DND-41 (cell line): Measurements from ENCODE around the gene TRAP1.

Source experiments
- ATAC-seq: fragments of 200-7000 bp; cut with Tn5 transposase; 3 replicates; pipeline ENCODE4 v1.9.1; 2021; ENCODE audit warnings: low read depth; ENCODE audit not compliant: insufficient read depth
- DNase-seq: peaks from one replicate; pipeline ENCODE4 v3.0.0-alpha.2; 2020
- H2AFZ ChIP-seq: 2 replicates; pipeline ENCODE4 v1.6.0; 2012; ENCODE audit warnings: low read depth, low read length
- H3K27ac ChIP-seq: 2 replicates; pipeline ENCODE4 v1.5.1; 2012; ENCODE audit warnings: low read length, inconsistent platforms
- H3K27me3 ChIP-seq: fragments of 200-600 bp; sonication (generic); 2 replicates; pipeline ENCODE4 v1.6.0; 2012; ENCODE audit warnings: low read length, mild to moderate bottlenecking, inconsistent platforms; ENCODE audit not compliant: insufficient read depth, poor library complexity
- H3K36me3 ChIP-seq: 2 replicates; pipeline ENCODE4 v1.5.1; 2012; ENCODE audit warnings: low read length, inconsistent platforms; ENCODE audit not compliant: insufficient read depth
- H3K4me1 ChIP-seq: 2 replicates; pipeline ENCODE4 v1.5.1; 2012; ENCODE audit warnings: mild to moderate bottlenecking, low read length; ENCODE audit not compliant: insufficient read depth
- H3K4me2 ChIP-seq: 2 replicates; pipeline ENCODE4 v1.6.0; 2012; ENCODE audit warnings: mild to moderate bottlenecking, moderate library complexity, low read length, inconsistent platforms; ENCODE audit not compliant: insufficient read depth
- H3K4me3 ChIP-seq, 2 experiments: fragments of 200-600 bp in 1 of 2; shearing (Covaris generic) in 1 of 2; 2 replicates each; pipeline ENCODE4 v1.5.1; 2012 to 2016; ENCODE audit warnings: inconsistent platforms in 2 of 2, low read length in 2 of 2, mild to moderate bottlenecking in 2 of 2, low read depth in 1 of 2, moderate library complexity in 1 of 2
- H3K79me2 ChIP-seq: 2 replicates; pipeline ENCODE4 v1.6.0; 2012; ENCODE audit warnings: low read length, inconsistent platforms; ENCODE audit not compliant: insufficient read depth
- H3K9ac ChIP-seq: 2 replicates; pipeline ENCODE4 v1.6.0; 2012; ENCODE audit warnings: low read depth, mild to moderate bottlenecking, inconsistent platforms, low read length, moderate library complexity
- H3K9me3 ChIP-seq: 2 replicates; pipeline ENCODE4 v1.5.1; 2012; ENCODE audit warnings: low read length, moderate library complexity, mild to moderate bottlenecking, inconsistent platforms; ENCODE audit not compliant: insufficient read depth, severe bottlenecking
- H4K20me1 ChIP-seq: 2 replicates; pipeline ENCODE4 v1.6.0; 2012; ENCODE audit warnings: low read length; ENCODE audit not compliant: insufficient read depth
- EZH2 ChIP-seq: IDR thresholded peaks from 3 replicates; pipeline ENCODE4 v1.6.1; 2012; ENCODE audit warnings: borderline replicate concordance, low read depth, mild to moderate bottlenecking, moderate library complexity, low read length, inconsistent platforms; ENCODE audit not compliant: severe bottlenecking
- TF ChIP-seq, protein P1 (sequence below): IDR thresholded peaks from 2 replicates; pipeline ENCODE4 v1.5.1; 2012; ENCODE audit warnings: borderline replicate concordance, low read length, moderate library complexity, mild to moderate bottlenecking; ENCODE audit not compliant: poor library complexity, severe bottlenecking; ENCODE audit errors: extremely low read depth

Gene TRAP1

DNA sequence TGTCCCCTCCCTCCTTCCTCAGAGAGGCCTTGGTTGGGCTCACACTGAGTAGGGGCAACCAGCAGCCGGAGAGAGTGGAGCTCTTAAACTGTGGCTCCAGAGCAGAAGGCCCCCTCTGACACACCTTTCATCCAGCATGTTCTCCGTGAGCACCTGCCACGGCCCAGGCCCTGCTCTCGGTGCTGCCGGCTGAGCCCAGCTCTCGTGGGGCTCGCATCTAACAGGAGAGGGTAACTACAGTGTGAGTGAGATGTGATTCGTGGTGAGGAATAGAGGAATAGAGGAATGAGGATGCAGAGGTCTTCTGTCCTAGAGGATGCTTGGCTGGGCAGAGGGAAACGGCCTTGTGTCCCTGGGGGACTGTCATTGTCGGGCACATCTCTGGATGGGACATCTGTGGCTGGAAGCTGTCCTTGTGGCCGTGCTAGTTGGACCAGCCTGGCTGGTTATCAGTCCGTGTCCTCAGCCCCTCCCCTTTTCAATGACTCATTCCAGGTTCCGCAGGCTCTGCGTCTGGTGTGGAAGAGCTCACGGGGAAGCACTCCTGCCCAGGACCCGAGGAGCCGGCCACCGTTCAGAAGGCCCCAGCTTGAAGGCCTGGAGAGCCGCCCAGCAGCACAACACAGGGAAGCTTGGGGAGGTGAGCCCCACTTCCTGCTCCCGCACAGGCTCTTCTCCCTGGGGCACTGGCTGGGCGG, 74.8 kb downstream of the TRAP1 start:
- Histone ChIP-seq H4K20me1 (no peaks in the 10 kb centered on the region; the same call in 1 of the 2 replicates), H3K4me3 (no peak overlapping the region), H3K79me2 (peaks cover 2% of the 10 kb centered on the region; the same call in 1 of the 2 replicates), H3K4me2 (no peak overlapping the region), H3K36me3 (peaks cover 29% of the 10 kb centered on the region), H3K9me3 (no peaks in the 10 kb centered on the region), H2AFZ (no peak overlapping the region), H3K27ac (no peak overlapping the region), H3K4me1 (peaks cover 6% of the 10 kb centered on the region), H3K9ac (no peak overlapping the region), H3K27me3 (no peaks in the 10 kb centered on the region)
- DNase-seq = no peak
- TF ChIP-seq, protein P1, sequence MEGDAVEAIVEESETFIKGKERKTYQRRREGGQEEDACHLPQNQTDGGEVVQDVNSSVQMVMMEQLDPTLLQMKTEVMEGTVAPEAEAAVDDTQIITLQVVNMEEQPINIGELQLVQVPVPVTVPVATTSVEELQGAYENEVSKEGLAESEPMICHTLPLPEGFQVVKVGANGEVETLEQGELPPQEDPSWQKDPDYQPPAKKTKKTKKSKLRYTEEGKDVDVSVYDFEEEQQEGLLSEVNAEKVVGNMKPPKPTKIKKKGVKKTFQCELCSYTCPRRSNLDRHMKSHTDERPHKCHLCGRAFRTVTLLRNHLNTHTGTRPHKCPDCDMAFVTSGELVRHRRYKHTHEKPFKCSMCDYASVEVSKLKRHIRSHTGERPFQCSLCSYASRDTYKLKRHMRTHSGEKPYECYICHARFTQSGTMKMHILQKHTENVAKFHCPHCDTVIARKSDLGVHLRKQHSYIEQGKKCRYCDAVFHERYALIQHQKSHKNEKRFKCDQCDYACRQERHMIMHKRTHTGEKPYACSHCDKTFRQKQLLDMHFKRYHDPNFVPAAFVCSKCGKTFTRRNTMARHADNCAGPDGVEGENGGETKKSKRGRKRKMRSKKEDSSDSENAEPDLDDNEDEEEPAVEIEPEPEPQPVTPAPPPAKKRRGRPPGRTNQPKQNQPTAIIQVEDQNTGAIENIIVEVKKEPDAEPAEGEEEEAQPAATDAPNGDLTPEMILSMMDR = no peak
- no peak for TF ChIP-seq EZH2
- ATAC-seq = no peak

DNA sequence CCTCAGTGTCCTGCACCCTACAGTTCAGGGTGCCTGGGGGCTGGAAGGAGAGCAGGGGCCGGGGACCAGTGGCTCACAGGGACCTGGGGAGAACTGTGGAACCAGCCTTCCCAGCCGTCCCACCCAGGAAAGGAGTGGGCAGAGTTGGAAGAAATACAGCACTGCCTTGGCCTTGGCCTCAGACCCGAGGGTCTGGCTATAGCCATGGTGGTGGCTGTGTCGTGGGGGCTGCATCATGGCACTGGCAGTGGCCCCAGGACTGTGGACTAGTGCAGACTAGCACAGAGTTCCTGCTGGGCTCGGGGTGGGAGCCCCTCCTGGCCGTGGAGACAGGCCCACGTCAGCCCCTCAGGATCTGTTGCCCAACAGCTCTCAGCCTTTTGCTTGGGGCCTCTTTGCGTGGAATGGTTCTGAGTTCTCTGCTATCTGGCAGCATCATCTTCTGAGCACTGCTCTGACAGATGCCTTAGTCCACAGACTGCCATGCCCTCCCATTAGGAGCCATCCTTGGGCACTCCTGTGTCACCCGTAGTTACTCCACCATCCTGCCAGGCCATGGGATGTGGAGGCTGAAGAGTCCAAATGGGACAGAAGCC, 75.4 kb downstream of the TRAP1 start:
- Histone ChIP-seq H4K20me1 (no peaks in the 10 kb centered on the region; the same call in 1 of the 2 replicates), H2AFZ (no peak overlapping the region), H3K27me3 (no peaks in the 10 kb centered on the region), H3K36me3 (peaks cover 29% of the 10 kb centered on the region), H3K79me2 (peaks cover 2% of the 10 kb centered on the region; the same call in 1 of the 2 replicates), H3K4me3 (no peak overlapping the region), H3K4me2 (no peak overlapping the region), H3K27ac (no peak overlapping the region), H3K4me1 (peaks cover 12% of the 10 kb centered on the region), H3K9me3 (no peaks in the 10 kb centered on the region), H3K9ac (no peak overlapping the region)
- DNase-seq (no peak), ATAC-seq (no peak)
- TF ChIP-seq, protein P1 = no peak
- TF ChIP-seq EZH2 = no peak

DNA sequence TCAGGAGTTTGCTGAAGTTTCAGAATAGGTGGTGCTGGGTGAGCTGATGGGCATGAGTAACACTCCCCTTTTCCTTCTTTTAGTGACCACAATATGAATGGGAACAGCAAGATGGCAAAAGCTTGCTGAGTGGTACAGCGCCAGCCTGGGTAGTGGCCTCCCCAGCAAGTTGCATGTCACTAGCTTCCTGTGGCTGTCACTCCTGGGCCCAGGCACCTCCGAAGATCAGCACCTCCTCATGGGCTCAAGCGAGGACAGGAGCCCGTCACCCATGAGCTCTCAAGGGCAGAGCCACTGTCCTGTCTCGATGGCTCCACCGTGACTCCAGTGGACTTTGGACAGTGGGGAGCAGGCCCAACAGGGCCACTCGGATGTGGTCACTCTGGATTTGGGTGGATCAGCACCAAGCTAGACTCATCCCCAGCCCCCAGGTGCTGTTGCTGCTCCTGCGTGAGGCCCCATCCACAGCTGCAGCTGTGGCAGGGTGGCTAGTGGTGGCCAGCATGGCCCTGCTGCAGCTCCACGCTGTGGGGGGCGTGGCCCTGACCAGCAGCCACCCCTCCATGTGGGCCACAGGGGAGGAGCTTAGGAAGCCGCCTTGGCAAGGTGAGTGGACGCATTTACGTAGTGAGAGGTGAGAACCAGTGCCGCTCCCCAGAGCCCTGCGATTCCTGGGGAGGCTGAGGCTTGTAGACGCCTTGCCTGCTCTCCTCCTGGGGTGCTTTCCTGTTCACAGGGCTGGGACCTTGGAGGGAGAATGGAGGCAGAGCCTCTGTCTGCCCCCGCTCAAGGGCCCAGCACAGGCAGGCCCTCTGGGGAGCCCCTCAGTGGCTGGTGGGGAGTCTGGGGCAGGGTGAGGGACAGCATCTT, 76.5 kb downstream of the TRAP1 start:
- Histone ChIP-seq H3K36me3 (peaks cover 29% of the 10 kb centered on the region), H3K27ac (no peak overlapping the region), H3K27me3 (no peaks in the 10 kb centered on the region), H4K20me1 (no peaks in the 10 kb centered on the region; the same call in 1 of the 2 replicates), H3K79me2 (peaks cover 2% of the 10 kb centered on the region; the same call in 1 of the 2 replicates), H3K4me3 (no peak overlapping the region), H3K9me3 (no peaks in the 10 kb centered on the region), H3K4me1 (peaks cover 14% of the 10 kb centered on the region), H2AFZ (no peak overlapping the region), H3K9ac (no peak overlapping the region), H3K4me2 (no peak overlapping the region)
- DNase-seq = no peak
- TF ChIP-seq, protein P1 = no peak
- TF ChIP-seq EZH2 = no peak
- ATAC-seq = no peak
